ENCODE measurements around the gene ACSL4. TPM values are rescaled to one million over a fixed set of nuclear protein-coding genes. Genes with fewer than 3 reads are reported as not detected.

The ACSL4 gene
- total RNA-seq, 1 experiment from 2014 or later: 85.8 TPM

DNA sequence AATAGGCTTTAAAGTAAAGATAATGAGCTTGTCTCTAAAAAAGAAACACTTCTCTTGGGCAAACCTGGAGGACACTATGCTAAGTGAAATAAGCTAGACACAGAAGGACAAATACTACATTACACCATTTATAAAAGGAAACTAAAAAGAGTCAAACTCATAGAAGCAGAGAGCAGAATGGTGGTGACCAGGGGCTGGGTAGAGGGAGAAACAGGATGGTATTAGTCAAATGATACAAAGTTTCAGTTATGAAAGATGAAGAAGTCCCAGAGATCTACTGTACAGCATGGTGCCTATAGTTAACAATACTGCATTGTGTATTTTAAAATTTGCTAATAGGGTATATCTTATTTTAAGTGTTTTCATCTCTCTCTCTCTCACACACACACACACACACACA lies 28.5 kb downstream of the ACSL4 start:
- Histone ChIP-seq H3K4me2 (ENCODE audit: low read depth, low read length, poor library complexity, severe bottlenecking) (no peak overlapping the region), H3K79me2 (ENCODE audit: low read length) (peaks cover 85% of the 10 kb centered on the region), H4K20me1 (ENCODE audit: insufficient read depth, low read depth, low read length) (no peaks in the 10 kb centered on the region), H3K9me2 (replicated peaks; ENCODE audit: insufficient read depth, low read length) (no peaks in the 10 kb centered on the region), H3K27me3 (ENCODE audit: low read length) (no peaks in the 10 kb centered on the region), H3K4me3 (ENCODE audit: low read length) (no peak overlapping the region), H3K4me1 (ENCODE audit: low read length) (peaks cover 30% of the 10 kb centered on the region), H3K9me3 (ENCODE audit: low read length) (no peaks in the 10 kb centered on the region), H3K36me3 (ENCODE audit: insufficient read depth, low read length) (no peaks in the 10 kb centered on the region), H3K27ac (ENCODE audit: low read length) (no peak overlapping the region), H2AFZ (ENCODE audit: low read length) (no peak overlapping the region), H3K9ac (ENCODE audit: low read length) (no peak overlapping the region)
- DNase-seq: no peak

DNA sequence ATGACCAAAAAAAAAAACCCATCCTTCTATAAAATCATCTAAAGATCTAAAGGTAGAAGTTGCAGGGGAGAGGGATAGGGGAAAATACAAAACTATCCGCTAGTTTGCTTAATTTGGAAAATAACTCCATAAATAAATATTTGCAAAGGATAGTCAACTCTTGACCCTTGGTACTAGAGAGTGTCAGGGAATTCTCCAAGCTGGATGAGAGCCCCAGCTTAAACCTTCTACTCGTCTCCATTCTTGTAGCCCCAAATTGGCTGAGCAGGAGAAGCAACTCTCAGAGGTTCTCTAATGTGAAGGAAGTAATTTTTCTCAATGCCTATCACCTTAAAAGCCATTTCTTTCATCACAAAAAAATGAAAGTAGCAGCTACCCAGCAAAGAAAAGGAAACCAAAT lies 35.2 kb downstream of the ACSL4 start:
- H3K36me3 ChIP-seq (ENCODE audit: insufficient read depth, low read length): no peaks in the 10 kb centered on the region
- no peak overlapping the region for H3K4me2 ChIP-seq (ENCODE audit: low read depth, low read length, poor library complexity, severe bottlenecking)
- peaks cover 3% of the 10 kb centered on the region; the same call in 1 of the 2 replicates for H4K20me1 ChIP-seq (ENCODE audit: insufficient read depth, low read depth, low read length)
- H2AFZ ChIP-seq (ENCODE audit: low read length): no peak overlapping the region
- no peak for DNase-seq
- no peak overlapping the region for H3K9ac ChIP-seq (ENCODE audit: low read length)
- no peaks in the 10 kb centered on the region for H3K9me3 ChIP-seq (ENCODE audit: low read length)
- H3K9me2 ChIP-seq (replicated peaks; ENCODE audit: insufficient read depth, low read length): no peaks in the 10 kb centered on the region
- no peaks in the 10 kb centered on the region for H3K27me3 ChIP-seq (ENCODE audit: low read length)
- no peaks in the 10 kb centered on the region; the same call in 1 of the 2 replicates for H3K4me1 ChIP-seq (ENCODE audit: low read length)
- no peak overlapping the region for H3K4me3 ChIP-seq (ENCODE audit: low read length)
- peaks cover 83% of the 10 kb centered on the region for H3K79me2 ChIP-seq (ENCODE audit: low read length)
- H3K27ac ChIP-seq (ENCODE audit: low read length): no peak overlapping the region

- no peaks in the 10 kb centered on the region for H3K9me3 ChIP-seq (ENCODE audit: low read length)
- H4K20me1 ChIP-seq (ENCODE audit: insufficient read depth, low read depth, low read length): peaks cover 3% of the 10 kb centered on the region; the same call in 1 of the 2 replicates
- H3K27ac ChIP-seq (ENCODE audit: low read length): no peak overlapping the region
- no peaks in the 10 kb centered on the region for H3K27me3 ChIP-seq (ENCODE audit: low read length)
- no peak overlapping the region for H3K9ac ChIP-seq (ENCODE audit: low read length)
- no peak overlapping the region for H3K4me3 ChIP-seq (ENCODE audit: low read length)
- H3K9me2 ChIP-seq (replicated peaks; ENCODE audit: insufficient read depth, low read length): no peaks in the 10 kb centered on the region
- H3K4me2 ChIP-seq (ENCODE audit: low read depth, low read length, poor library complexity, severe bottlenecking): no peak overlapping the region
- H3K4me1 ChIP-seq (ENCODE audit: low read length): no peaks in the 10 kb centered on the region; the same call in 1 of the 2 replicates
- DNase-seq: no peak
- no peak overlapping the region for H2AFZ ChIP-seq (ENCODE audit: low read length)
- no peaks in the 10 kb centered on the region for H3K36me3 ChIP-seq (ENCODE audit: insufficient read depth, low read length)
- peaks cover 88% of the 10 kb centered on the region for H3K79me2 ChIP-seq (ENCODE audit: low read length)
These were observed 36.8 kb downstream of the ACSL4 start for GRCh38 chrX:109696146-109696740.

- Histone ChIP-seq H3K9me2 (replicated peaks; ENCODE audit: insufficient read depth, low read length) (no peaks in the 10 kb centered on the region), H4K20me1 (ENCODE audit: insufficient read depth, low read depth, low read length) (peaks cover 3% of the 10 kb centered on the region; the same call in 1 of the 2 replicates), H2AFZ (ENCODE audit: low read length) (no peak overlapping the region), H3K27me3 (ENCODE audit: low read length) (no peaks in the 10 kb centered on the region), H3K9ac (ENCODE audit: low read length) (no peak overlapping the region), H3K9me3 (ENCODE audit: low read length) (no peaks in the 10 kb centered on the region), H3K36me3 (ENCODE audit: insufficient read depth, low read length) (no peaks in the 10 kb centered on the region), H3K4me2 (ENCODE audit: low read depth, low read length, poor library complexity, severe bottlenecking) (no peak overlapping the region), H3K4me1 (ENCODE audit: low read length) (no peaks in the 10 kb centered on the region; the same call in 1 of the 2 replicates), H3K4me3 (ENCODE audit: low read length) (no peak overlapping the region), H3K79me2 (ENCODE audit: low read length) (peaks cover 91% of the 10 kb centered on the region), H3K27ac (ENCODE audit: low read length) (no peak overlapping the region)
- no peak for DNase-seq
These were observed 37.4 kb downstream of the ACSL4 start for GRCh38 chrX:109695637-109696036.

DNA sequence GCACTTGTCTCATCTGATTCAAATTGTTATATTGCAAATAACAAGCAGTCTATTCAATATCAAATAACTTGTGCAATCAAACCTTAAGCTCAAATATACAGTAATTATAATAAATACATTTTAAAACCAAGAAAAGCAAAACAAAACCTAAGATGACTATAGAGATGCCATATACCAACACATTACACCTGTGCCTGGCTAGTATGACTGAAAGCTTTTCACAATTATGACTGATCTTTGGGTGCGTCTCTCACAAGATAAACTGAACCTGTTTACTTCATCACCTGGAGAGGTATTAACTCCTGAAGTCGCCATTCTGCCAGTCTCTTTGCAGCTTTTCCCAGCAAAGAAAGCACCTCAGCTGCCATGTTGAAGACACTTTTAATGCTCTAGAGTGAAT lies 41.3 kb downstream of the ACSL4 start:
- Histone ChIP-seq H3K36me3 (ENCODE audit: insufficient read depth, low read length) (no peaks in the 10 kb centered on the region), H3K27ac (ENCODE audit: low read length) (no peak overlapping the region), H3K4me3 (ENCODE audit: low read length) (no peak overlapping the region), H3K9me2 (replicated peaks; ENCODE audit: insufficient read depth, low read length) (no peaks in the 10 kb centered on the region), H3K4me1 (ENCODE audit: low read length) (no peaks in the 10 kb centered on the region), H3K9ac (ENCODE audit: low read length) (no peak overlapping the region), H4K20me1 (ENCODE audit: insufficient read depth, low read depth, low read length) (no peaks in the 10 kb centered on the region), H3K9me3 (ENCODE audit: low read length) (no peaks in the 10 kb centered on the region), H3K27me3 (ENCODE audit: low read length) (no peaks in the 10 kb centered on the region), H2AFZ (ENCODE audit: low read length) (no peak overlapping the region), H3K79me2 (ENCODE audit: low read length) (peaks cover 98% of the 10 kb centered on the region), H3K4me2 (ENCODE audit: low read depth, low read length, poor library complexity, severe bottlenecking) (no peak overlapping the region)
- DNase-seq: no peak

GRCh38 chrX:109691277-109691676 lies 41.8 kb downstream of the ACSL4 start:
- Histone ChIP-seq H3K9ac (ENCODE audit: low read length) (no peak overlapping the region), H3K9me2 (replicated peaks; ENCODE audit: insufficient read depth, low read length) (no peaks in the 10 kb centered on the region), H3K27ac (ENCODE audit: low read length) (no peak overlapping the region), H2AFZ (ENCODE audit: low read length) (no peak overlapping the region), H3K4me3 (ENCODE audit: low read length) (no peak overlapping the region), H3K4me1 (ENCODE audit: low read length) (no peaks in the 10 kb centered on the region), H4K20me1 (ENCODE audit: insufficient read depth, low read depth, low read length) (no peaks in the 10 kb centered on the region), H3K36me3 (ENCODE audit: insufficient read depth, low read length) (no peaks in the 10 kb centered on the region), H3K4me2 (ENCODE audit: low read depth, low read length, poor library complexity, severe bottlenecking) (no peak overlapping the region), H3K79me2 (ENCODE audit: low read length) (peaks cover 98% of the 10 kb centered on the region), H3K27me3 (ENCODE audit: low read length) (no peaks in the 10 kb centered on the region), H3K9me3 (ENCODE audit: low read length) (no peaks in the 10 kb centered on the region)
- no peak for DNase-seq

DNA sequence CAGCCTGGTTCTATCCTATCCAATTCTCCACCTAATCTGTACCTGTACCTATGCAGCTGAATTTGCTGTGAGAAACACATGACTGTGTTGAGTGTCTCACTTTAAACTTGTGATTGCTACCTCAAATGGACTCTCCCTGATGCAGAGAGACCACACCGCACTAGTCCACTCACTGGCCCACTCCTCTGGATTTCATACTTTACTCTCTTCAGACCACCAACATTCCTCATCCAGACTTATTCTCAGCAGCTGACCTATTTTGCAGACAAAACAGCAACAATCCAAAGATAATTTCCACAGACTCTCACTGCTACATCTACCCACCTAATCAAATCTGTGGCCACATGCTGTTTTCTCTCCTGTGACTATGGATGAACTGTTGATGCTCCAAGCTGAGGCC lies 45.2 kb downstream of the ACSL4 start:
- no peaks in the 10 kb centered on the region for H3K4me1 ChIP-seq (ENCODE audit: low read length)
- no peaks in the 10 kb centered on the region for H3K36me3 ChIP-seq (ENCODE audit: insufficient read depth, low read length)
- H2AFZ ChIP-seq (ENCODE audit: low read length): no peak overlapping the region
- no peak overlapping the region for H3K4me2 ChIP-seq (ENCODE audit: low read depth, low read length, poor library complexity, severe bottlenecking)
- H3K9me2 ChIP-seq (replicated peaks; ENCODE audit: insufficient read depth, low read length): no peaks in the 10 kb centered on the region
- H3K4me3 ChIP-seq (ENCODE audit: low read length): no peak overlapping the region
- peaks cover 94% of the 10 kb centered on the region for H3K79me2 ChIP-seq (ENCODE audit: low read length)
- no peaks in the 10 kb centered on the region for H3K27me3 ChIP-seq (ENCODE audit: low read length)
- no peak overlapping the region for H3K27ac ChIP-seq (ENCODE audit: low read length)
- no peak for DNase-seq
- no peaks in the 10 kb centered on the region for H3K9me3 ChIP-seq (ENCODE audit: low read length)
- H4K20me1 ChIP-seq (ENCODE audit: insufficient read depth, low read depth, low read length): 0 out of 2 replicates have a peak, but pooled peaks cover 3% of the 10 kb centered on the region
- H3K9ac ChIP-seq (ENCODE audit: low read length): no peak overlapping the region

DNA sequence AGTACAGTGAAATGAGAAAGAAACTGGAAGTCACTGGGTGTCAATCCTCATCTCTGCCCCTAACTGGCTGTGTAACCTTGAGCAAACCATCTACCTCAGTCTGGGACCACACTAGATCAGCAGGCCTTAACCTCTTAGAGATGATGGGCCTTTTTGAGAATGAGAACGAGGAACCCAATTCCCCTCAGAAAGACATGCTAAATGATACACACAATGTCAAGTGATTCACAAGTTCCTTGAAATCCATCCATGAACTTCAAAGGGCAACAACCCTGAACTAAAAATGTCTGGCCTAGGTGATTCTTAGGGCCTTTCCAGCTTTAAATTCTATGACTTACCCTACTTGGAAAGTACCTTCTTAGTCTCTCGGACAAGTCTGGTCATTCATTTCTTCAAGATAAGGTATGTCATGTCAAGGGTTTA lies 47.4 kb downstream of the ACSL4 start:
- Histone ChIP-seq H3K4me3 (ENCODE audit: low read length) (no peak overlapping the region), H3K27me3 (ENCODE audit: low read length) (no peaks in the 10 kb centered on the region), H3K79me2 (ENCODE audit: low read length) (peaks cover 73% of the 10 kb centered on the region), H2AFZ (ENCODE audit: low read length) (no peak overlapping the region), H3K4me1 (ENCODE audit: low read length) (no peaks in the 10 kb centered on the region), H4K20me1 (ENCODE audit: insufficient read depth, low read depth, low read length) (0 out of 2 replicates have a peak, but pooled peaks cover 3% of the 10 kb centered on the region), H3K36me3 (ENCODE audit: insufficient read depth, low read length) (peaks cover 12% of the 10 kb centered on the region; the same call in 1 of the 2 replicates), H3K9me3 (ENCODE audit: low read length) (no peaks in the 10 kb centered on the region), H3K4me2 (ENCODE audit: low read depth, low read length, poor library complexity, severe bottlenecking) (no peak overlapping the region), H3K9ac (ENCODE audit: low read length) (no peak overlapping the region), H3K27ac (ENCODE audit: low read length) (no peak overlapping the region), H3K9me2 (replicated peaks; ENCODE audit: insufficient read depth, low read length) (no peaks in the 10 kb centered on the region)
- no peak for DNase-seq
